MCF 10A (cell line): Measurements from ENCODE around the gene WDR45. TPM values are rescaled to one million over a fixed set of nuclear protein-coding genes. Genes with fewer than 3 reads are reported as not detected.

Experiments
- BruUV-seq: library from RNA; stranded (reverse); fragments of 400-500 nt; replicated peaks from 2 replicates; lab custom pipeline; 2021; lab: Mats Ljungman, UMichigan
- CTCF ChIA-PET: fragments of 300-600 bp; sonication (Branson Sonifier 250); formaldehyde crosslinking; extraction: SDS; loops from one replicate; lab custom pipeline; 2021; ENCODE audit warnings: antibody characterized with exemption, inconsistent platforms; lab: Yijun Ruan, JAX
- POLR2A ChIA-PET: fragments of 300-600, 350-650 bp; sonication (Branson Sonifier 250); formaldehyde crosslinking; extraction: SDS; loops from one replicate; lab custom pipeline; 2020; ENCODE audit warnings: antibody characterized with exemption, inconsistent platforms; lab: Yijun Ruan, JAX
- DNase-seq: peaks from one replicate; pipeline ENCODE4 v3.0.0-alpha.2; 2018; ENCODE audit not compliant: unreplicated experiment
- H3K27ac Mint-ChIP-seq: one replicate; pipeline ENCODE4 v1.8.0; 2022; ENCODE audit warnings: mild to moderate bottlenecking, low read depth, mixed read lengths; ENCODE audit not compliant: unreplicated experiment
- H3K27me3 Mint-ChIP-seq: one replicate; pipeline ENCODE4 v1.8.0; 2022; ENCODE audit warnings: mixed read lengths; ENCODE audit not compliant: insufficient read depth, unreplicated experiment
- H3K36me3 Mint-ChIP-seq: one replicate; pipeline ENCODE4 v1.8.0; 2022; ENCODE audit warnings: mild to moderate bottlenecking, moderate library complexity, mixed read lengths; ENCODE audit not compliant: insufficient read depth, unreplicated experiment
- H3K4me1 Mint-ChIP-seq: one replicate; pipeline ENCODE4 v1.8.0; 2022; ENCODE audit warnings: mixed read lengths; ENCODE audit not compliant: insufficient read depth, unreplicated experiment
- H3K4me3 Mint-ChIP-seq: one replicate; pipeline ENCODE4 v1.8.0; 2022; ENCODE audit warnings: mild to moderate bottlenecking, moderate library complexity, mixed read lengths; ENCODE audit not compliant: unreplicated experiment
- H3K9me3 Mint-ChIP-seq: one replicate; pipeline ENCODE4 v1.8.0; 2022; ENCODE audit warnings: mixed read lengths; ENCODE audit not compliant: unreplicated experiment
- intact Hi-C: fragments of 100-400 bp; cut with micrococcal nuclease; formaldehyde crosslinking; loops from 2 replicates; pipeline ENCODE4 v1.14.1; 2022
- total RNA-seq: library from RNA; stranded (reverse); gene quantifications from 2 replicates; pipeline ENCODE4 v1.2.3, GENCODE V29; 2022
- TF ChIP-seq, protein P1 (sequence below): fragments of 200-600 bp; IDR thresholded peaks from one replicate; pipeline ENCODE4 v1.8.0; 2022; ENCODE audit warnings: antibody characterized with exemption, mild to moderate bottlenecking; ENCODE audit not compliant: unreplicated experiment

WDR45 gene
- total RNA-seq, 1 experiment from 2014 or later: 93.0 TPM

DNA sequence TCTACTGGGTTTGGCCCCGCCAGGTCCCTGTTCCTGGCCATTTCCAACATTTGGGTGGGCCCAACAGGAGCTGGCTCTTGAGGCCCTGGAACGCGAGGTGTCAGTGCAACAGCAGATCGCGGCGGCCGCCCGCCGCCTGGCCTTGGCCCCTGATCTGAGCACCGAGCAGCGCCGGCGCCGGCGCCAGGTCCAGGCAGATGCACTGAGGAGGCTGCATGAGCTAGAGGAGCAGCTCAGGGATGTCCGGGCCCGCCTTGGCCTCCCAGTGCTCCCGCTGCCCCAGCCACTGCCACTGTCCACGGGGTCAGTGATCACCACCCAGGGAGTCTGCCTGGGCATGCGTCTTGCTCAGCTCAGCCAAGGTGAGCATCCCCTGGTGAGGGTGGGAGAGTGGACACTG, 15.4 kb downstream of the WDR45 start:
- H3K4me1 Mint-ChIP-seq: no peaks in the 10 kb centered on the region
- TF ChIP-seq, protein P1, sequence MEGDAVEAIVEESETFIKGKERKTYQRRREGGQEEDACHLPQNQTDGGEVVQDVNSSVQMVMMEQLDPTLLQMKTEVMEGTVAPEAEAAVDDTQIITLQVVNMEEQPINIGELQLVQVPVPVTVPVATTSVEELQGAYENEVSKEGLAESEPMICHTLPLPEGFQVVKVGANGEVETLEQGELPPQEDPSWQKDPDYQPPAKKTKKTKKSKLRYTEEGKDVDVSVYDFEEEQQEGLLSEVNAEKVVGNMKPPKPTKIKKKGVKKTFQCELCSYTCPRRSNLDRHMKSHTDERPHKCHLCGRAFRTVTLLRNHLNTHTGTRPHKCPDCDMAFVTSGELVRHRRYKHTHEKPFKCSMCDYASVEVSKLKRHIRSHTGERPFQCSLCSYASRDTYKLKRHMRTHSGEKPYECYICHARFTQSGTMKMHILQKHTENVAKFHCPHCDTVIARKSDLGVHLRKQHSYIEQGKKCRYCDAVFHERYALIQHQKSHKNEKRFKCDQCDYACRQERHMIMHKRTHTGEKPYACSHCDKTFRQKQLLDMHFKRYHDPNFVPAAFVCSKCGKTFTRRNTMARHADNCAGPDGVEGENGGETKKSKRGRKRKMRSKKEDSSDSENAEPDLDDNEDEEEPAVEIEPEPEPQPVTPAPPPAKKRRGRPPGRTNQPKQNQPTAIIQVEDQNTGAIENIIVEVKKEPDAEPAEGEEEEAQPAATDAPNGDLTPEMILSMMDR: no peak
- no TSS peak for BruUV-seq
- intact Hi-C loops: no loop called here
- H3K4me3 Mint-ChIP-seq: no peak overlapping the region
- H3K9me3 Mint-ChIP-seq: no peaks in the 10 kb centered on the region
- POLR2A ChIA-PET: interaction anchor here (0.7 kb wide), 1 partner anchor 433 kb away, joined by 3 read pairs; no protein-coding TSS in a partner anchor
- H3K27ac Mint-ChIP-seq: no peak overlapping the region
- no peaks in the 10 kb centered on the region for H3K27me3 Mint-ChIP-seq
- H3K36me3 Mint-ChIP-seq: peaks cover 10% of the 10 kb centered on the region
- DNase-seq: no peak
- CTCF ChIA-PET: no interaction called here

DNA sequence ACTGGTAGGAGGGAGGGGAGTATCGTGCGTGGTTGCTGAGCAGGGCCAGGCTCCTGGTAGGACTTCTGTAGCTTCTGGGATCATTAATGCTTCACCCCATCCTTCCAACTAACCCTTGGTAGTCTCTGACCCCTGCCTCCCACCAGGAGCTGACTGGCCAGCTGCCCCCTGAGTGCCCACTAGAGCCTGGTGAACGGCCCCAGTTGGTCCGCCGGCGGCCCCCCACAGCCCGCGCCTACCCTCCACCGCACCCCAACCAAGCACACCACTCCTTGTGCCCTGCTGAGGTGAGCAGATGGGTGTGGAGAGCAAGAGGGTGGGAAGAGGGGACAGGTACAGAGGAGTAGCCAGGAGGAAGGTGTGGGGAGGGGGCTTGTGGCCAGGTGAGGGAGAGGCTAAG, 16.0 kb downstream of the WDR45 start:
- H3K27ac Mint-ChIP-seq: no peak overlapping the region
- intact Hi-C loops: no loop called here
- peaks cover 10% of the 10 kb centered on the region for H3K36me3 Mint-ChIP-seq
- no TSS peak for BruUV-seq
- H3K4me3 Mint-ChIP-seq: no peak overlapping the region
- H3K9me3 Mint-ChIP-seq: no peaks in the 10 kb centered on the region
- TF ChIP-seq, protein P1: no peak
- H3K4me1 Mint-ChIP-seq: no peaks in the 10 kb centered on the region
- no peaks in the 10 kb centered on the region for H3K27me3 Mint-ChIP-seq
- ChIA-PET CTCF (interaction anchor here (0.5 kb wide), 1 partner anchor 109 kb away, joined by 3 read pairs; no protein-coding TSS in a partner anchor), POLR2A (no interaction called here)
- DNase-seq: no peak

DNA sequence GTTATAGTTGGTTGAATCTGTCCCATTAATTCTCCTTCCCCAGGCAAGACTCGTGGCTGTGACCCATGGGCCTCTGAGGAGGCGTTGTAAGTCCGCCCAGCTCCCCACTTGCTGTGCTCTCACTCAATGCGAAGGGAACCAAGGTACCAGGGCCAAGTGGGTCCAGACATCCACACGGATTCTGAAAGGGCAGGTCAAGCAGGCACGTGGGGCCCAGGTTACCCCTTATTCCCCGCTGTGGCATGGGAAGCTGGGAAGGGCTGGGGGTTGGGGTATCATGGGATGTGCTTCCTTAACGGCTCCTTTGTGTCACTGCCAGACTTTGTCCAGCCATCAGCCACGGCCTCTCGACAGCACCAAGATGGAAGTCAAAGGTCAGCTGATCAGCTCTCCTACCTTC, 17.8 kb downstream of the WDR45 start:
- Mint-ChIP-seq H3K4me3 (no peak overlapping the region), H3K27me3 (no peaks in the 10 kb centered on the region), H3K27ac (no peak overlapping the region), H3K4me1 (no peaks in the 10 kb centered on the region), H3K9me3 (no peaks in the 10 kb centered on the region), H3K36me3 (peaks cover 10% of the 10 kb centered on the region)
- no peak for DNase-seq
- intact Hi-C loops: no loop called here
- CTCF ChIA-PET: interaction anchor here (0.6 to 1.5 kb wide), 2 partner anchors 94 to 102 kb away, joined by 3 to 4 read pairs; no protein-coding TSS in a partner anchor
- POLR2A ChIA-PET: interaction anchor here (1.6 to 2.8 kb wide), 2 partner anchors 8 to 18 kb away, joined by 5 to 8 read pairs; partner anchors contain the start of gene WDR45
- TF ChIP-seq, protein P1: no peak
- no TSS peak for BruUV-seq

DNA sequence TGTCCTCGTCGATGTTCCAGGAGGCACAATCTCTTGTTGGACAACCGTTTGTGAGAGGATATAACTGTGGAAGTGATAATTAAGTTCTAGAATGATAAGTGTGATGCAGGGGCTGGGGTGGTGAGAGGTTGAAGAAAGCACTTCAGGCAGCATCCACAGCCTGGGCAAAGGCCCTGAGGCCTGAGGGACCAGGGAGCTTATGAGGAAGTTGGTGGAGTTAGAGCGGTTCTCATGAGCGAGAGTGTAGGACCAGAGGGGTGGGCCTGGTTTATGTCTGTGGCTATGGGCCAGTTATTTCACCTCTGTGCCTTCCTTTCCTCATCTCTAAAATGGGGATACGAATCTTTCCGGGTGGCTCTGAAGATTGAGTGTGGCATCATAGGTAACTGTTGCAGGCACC, 18.2 kb downstream of the WDR45 start:
- Mint-ChIP-seq H3K36me3 (peaks cover 10% of the 10 kb centered on the region), H3K27me3 (no peaks in the 10 kb centered on the region), H3K9me3 (no peaks in the 10 kb centered on the region), H3K4me1 (no peaks in the 10 kb centered on the region), H3K4me3 (no peak overlapping the region), H3K27ac (no peak overlapping the region)
- no peak for DNase-seq
- ChIA-PET CTCF (interaction anchor here (0.6 to 1.5 kb wide), 2 partner anchors 21 to 94 kb away, joined by 3 to 4 read pairs; no protein-coding TSS in a partner anchor), POLR2A (interaction anchor here (1.6 to 2.8 kb wide), 2 partner anchors 8 to 18 kb away, joined by 5 to 8 read pairs; partner anchors contain the start of gene WDR45)
- TF ChIP-seq, protein P1: no peak
- BruUV-seq: no TSS peak
- intact Hi-C loops: no loop called here
